Stomach (tissue), 9 donors: ENCODE data around the gene RHBDF1. TPM values are rescaled to one million over a fixed set of nuclear protein-coding genes. Genes with fewer than 3 reads are reported as not detected.
A peak's percentile ranks its signal among the peaks of the same experiment; 100 is the strongest.

Experiments
- DNase-seq, 2 donors: peaks; one replicate each; pipeline versions ENCODE4 v3.0.0 to v3.0.0-alpha.2; 2013 to 2019
- H3K27ac ChIP-seq, 5 donors: fragments of 200-600 bp in 4 of 5; sonication (generic) in 4 of 5; one replicate each; pipeline ENCODE4 v1.5.1; 2013 to 2019; ENCODE audit warnings: mild to moderate bottlenecking in 1 of 5, moderate library complexity in 1 of 5
- H3K27me3 ChIP-seq, 3 donors: fragments of 200-600 bp; sonication (generic); one replicate each; pipeline ENCODE4 v1.5.1; 2017 to 2019; ENCODE audit warnings: mixed run types in 1 of 3
- H3K36me3 ChIP-seq, 4 donors: fragments of 200-600 bp; sonication (generic); 1 replicate in 3 of 4; 2 replicates in 1 of 4; pipeline ENCODE4 v1.5.1; 2016 to 2019
- H3K4me1 ChIP-seq, 4 donors: fragments of 200-600 bp; sonication (generic); one replicate each; pipeline ENCODE4 v1.5.1; 2016 to 2019
- H3K4me3 ChIP-seq, 4 donors: fragments of 200-600 bp; sonication (generic) in 3 of 4; one replicate each; pipeline ENCODE4 v1.5.1; 2016 to 2019; ENCODE audit warnings: mild to moderate bottlenecking in 1 of 4
- H3K9me3 ChIP-seq, 4 donors: fragments of 200-600 bp; sonication (generic); one replicate each; pipeline ENCODE4 v1.5.1; 2016 to 2019
- EP300 ChIP-seq: sonication (generic); formaldehyde crosslinking; IDR thresholded peaks from one replicate; pipeline ENCODE4 v1.6.1; 2017; ENCODE audit warnings: antibody characterized with exemption
- POLR2A ChIP-seq, 4 donors: fragments of 450-650 bp; IDR thresholded peaks; one replicate each; pipeline ENCODE4 v1.6.1; 2016; ENCODE audit warnings: antibody characterized with exemption in 4 of 4, control low read depth in 2 of 4, mild to moderate bottlenecking in 1 of 4, moderate library complexity in 1 of 4
- POLR2AphosphoS5 ChIP-seq, 3 donors: sonication (generic); formaldehyde crosslinking; IDR thresholded peaks; one replicate each; pipeline ENCODE4 v1.6.1; 2016; ENCODE audit warnings: antibody characterized with exemption in 3 of 3
- WGBS, 5 donors: extraction: QIAGEN DNeasy Blood & Tissue Kit in 3 of 5; methylation state at CpG; one replicate each; pipeline versions ENCODE4 v1.1.5 to v1.1.7; 2013 to 2018; 5-methylcytosine and 5-hydroxymethylcytosine counted together
- intact Hi-C: fragments of 100-400 bp; cut with DNase I; formaldehyde crosslinking; loops from one replicate; pipeline ENCODE4 v1.15.1; 2023; ENCODE audit warnings: low total_unique reads
- polyA plus RNA-seq, 3 donors: library from polyadenylated mRNA; stranded (reverse); fragments of 200-250 nt; gene quantifications; one replicate each; pipeline ENCODE4 v1.2.3, GENCODE V29; 2013
- total RNA-seq, 5 donors: library from RNA; depleted of rRNA; stranded (reverse); fragments of >200 nt; gene quantifications; one replicate each; pipeline versions ENCODE4 v1.1.0 to v1.2.3, GENCODE V29; 2014 to 2016
- TF ChIP-seq, protein P1 (sequence below), 7 experiments: fragments of 450-650 bp in 4 of 7; fragments of 200-600 bp in 3 of 7; sonication (generic) in 3 of 7; IDR thresholded peaks; one replicate each; pipeline ENCODE4 v1.5.1; 2016 to 2019; ENCODE audit warnings: antibody characterized with exemption in 7 of 7, control low read depth in 2 of 7, mild to moderate bottlenecking in 1 of 7
- donor health status: healthy with polysubstance abuse.
- donor health status: Bipolar disorder and iron deficiency.
- donor health status: healthy.

The RHBDF1 gene
- total and polyA plus RNA-seq, 8 donors: 10.2 to 185 (median 28.9) TPM

DNA sequence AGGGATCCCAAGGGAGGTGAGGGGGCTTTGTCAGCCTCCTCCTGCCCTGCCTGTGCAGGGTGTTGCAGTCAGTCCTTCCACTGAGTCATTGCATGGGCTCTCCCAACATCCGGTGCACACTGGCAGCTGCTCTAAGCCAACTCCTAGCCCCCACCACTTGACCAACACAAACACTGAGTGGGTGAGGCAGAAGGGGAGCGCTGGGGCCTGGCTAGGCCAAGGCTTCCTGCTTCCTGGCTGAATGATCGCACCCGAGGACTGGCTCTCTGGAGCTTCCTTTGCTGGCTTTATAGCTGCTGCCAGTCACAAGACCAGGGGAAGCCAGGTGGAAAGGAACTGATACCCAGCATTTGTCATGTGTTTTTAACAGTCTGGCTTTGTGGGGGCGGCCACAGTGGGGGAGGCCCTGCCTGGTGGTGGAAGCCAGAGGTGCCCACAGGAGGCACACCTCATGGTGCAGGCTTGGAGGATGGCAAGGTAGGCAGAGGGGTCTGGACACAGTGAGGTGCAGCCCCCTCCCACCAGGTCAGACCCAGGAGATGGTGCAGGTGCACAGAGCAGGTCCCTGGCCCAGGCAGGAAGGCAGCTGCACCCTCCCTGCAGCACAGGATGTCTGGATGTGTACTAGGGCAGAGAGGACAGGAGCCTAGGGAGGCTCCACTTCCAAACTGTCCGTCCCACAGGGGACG is 12.4 kb upstream of the RHBDF1 start:
- WGBS, 5 donors: 4 to 39% (median 28%) methylated on average over 5 to 7 of the region's 7 CpGs
- Histone ChIP-seq H3K27me3 (no peaks in the 10 kb centered on the region), H3K4me1 (peaks cover 25 to 45% (median 27%) of the 10 kb centered on the region in 4 donors), H3K9me3 (no peaks in the 10 kb centered on the region), H3K36me3 (peaks cover 40 to 82% (median 77%) of the 10 kb centered on the region in 4 donors), H3K4me3 (no peak overlapping the region), H3K27ac (peak overlapping the region; percentile 17 to 77 (median 64))
- DNase-seq: peak; percentile 53 to 81
- intact Hi-C loops: no loop called here
- TF ChIP-seq POLR2A (IDR thresholded peaks at IDR 0.05) (no peak), POLR2AphosphoS5 (IDR thresholded peaks at IDR 0.05) (peak; percentile 29 to 79 (median 35)), EP300 (no peak)
- TF ChIP-seq, protein P1, sequence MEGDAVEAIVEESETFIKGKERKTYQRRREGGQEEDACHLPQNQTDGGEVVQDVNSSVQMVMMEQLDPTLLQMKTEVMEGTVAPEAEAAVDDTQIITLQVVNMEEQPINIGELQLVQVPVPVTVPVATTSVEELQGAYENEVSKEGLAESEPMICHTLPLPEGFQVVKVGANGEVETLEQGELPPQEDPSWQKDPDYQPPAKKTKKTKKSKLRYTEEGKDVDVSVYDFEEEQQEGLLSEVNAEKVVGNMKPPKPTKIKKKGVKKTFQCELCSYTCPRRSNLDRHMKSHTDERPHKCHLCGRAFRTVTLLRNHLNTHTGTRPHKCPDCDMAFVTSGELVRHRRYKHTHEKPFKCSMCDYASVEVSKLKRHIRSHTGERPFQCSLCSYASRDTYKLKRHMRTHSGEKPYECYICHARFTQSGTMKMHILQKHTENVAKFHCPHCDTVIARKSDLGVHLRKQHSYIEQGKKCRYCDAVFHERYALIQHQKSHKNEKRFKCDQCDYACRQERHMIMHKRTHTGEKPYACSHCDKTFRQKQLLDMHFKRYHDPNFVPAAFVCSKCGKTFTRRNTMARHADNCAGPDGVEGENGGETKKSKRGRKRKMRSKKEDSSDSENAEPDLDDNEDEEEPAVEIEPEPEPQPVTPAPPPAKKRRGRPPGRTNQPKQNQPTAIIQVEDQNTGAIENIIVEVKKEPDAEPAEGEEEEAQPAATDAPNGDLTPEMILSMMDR (IDR thresholded peaks at IDR 0.05): no peak

DNA sequence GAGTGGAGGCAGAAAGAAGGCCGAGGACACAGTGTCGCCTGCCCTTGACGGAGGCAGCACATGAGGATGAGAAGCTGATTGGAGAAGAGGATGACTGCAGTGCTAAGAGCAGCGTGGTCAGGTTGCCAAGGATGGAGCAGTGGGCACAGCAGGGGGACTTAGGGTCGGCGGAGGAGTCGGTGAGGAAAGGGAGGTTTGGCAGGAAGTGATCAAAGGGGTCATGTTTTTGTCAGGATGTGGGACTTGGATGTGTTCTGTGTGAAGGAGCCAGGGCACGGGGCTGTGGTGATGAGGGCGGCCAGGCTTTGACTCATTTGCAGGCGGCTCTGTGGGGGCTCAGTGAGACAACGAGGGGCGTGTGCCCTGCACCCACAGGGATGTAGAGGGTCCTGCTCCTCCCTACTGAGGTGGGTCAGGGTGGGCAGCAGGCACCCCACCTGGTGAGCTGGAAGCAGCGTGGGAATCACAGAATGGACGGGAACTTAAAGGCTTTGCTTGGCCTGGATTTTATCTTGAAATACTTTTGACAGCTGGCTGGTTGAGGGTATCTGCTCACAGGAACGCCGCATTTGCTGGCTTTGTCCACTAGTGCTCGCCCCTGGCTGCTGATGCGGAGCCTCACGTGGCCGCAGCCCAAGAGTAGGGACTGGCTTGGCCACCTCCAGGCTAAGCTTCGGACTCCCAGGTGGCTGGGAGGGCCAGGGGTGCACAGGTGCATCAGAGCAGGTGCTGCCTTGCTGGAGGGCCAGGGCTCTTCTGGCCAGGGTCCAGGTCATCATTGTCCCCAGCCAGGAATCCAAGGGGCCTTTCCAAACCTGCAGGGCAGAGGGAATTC is 11.6 kb upstream of the RHBDF1 start:
- no peaks in the 10 kb centered on the region for H3K9me3 ChIP-seq
- H3K27me3 ChIP-seq: no peaks in the 10 kb centered on the region
- TF ChIP-seq POLR2A (IDR thresholded peaks at IDR 0.05) (no peak), POLR2AphosphoS5 (IDR thresholded peaks at IDR 0.05) (no peak), EP300 (no peak)
- TF ChIP-seq, protein P1 (IDR thresholded peaks at IDR 0.05): no peak
- 49 to 63% (median 59%) methylated on average over 14 to 21 of the region's 21 CpGs for WGBS, 5 donors
- no peak overlapping the region for H3K4me3 ChIP-seq
- intact Hi-C loops: no loop called here
- H3K36me3 ChIP-seq: peaks cover 32 to 82% (median 74%) of the 10 kb centered on the region in 4 donors
- no peak for DNase-seq
- H3K4me1 ChIP-seq: peaks cover 26 to 53% (median 35%) of the 10 kb centered on the region in 4 donors
- peak overlapping the region; percentile 4 to 77 (median 64) for H3K27ac ChIP-seq

DNA sequence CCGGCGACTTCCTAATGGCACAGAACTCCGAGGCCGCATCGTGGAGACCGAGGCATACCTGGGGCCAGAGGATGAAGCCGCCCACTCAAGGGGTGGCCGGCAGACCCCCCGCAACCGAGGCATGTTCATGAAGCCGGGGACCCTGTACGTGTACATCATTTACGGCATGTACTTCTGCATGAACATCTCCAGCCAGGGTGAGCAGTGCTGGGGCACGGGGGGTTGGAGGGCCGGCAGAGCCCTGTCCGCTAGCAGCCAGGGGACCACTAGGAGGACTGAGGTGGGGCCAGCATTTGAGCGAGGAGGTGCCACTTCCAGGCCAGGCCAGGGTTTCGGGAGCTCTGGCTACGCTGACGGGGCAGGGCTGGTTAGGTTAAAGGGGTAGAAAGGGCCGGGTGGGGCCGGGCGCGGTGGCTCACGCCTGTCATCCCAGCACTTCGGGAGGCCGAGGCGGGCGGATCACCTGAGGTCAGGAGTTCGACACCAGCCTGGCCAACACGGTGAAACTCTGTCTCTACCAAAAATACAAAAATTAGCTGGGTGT is 10.7 kb upstream of the RHBDF1 start:
- TF ChIP-seq POLR2A (IDR thresholded peaks at IDR 0.05) (no peak), POLR2AphosphoS5 (IDR thresholded peaks at IDR 0.05) (no peak), EP300 (no peak)
- TF ChIP-seq, protein P1 (IDR thresholded peaks at IDR 0.05): no peak
- no peaks in the 10 kb centered on the region for H3K9me3 ChIP-seq
- no peak overlapping the region for H3K4me3 ChIP-seq
- H3K27ac ChIP-seq: peak overlapping the region in 1 of 5 donors; percentile 77
- DNase-seq: no peak
- H3K4me1 ChIP-seq: peaks cover 32 to 59% (median 42%) of the 10 kb centered on the region in 4 donors
- H3K36me3 ChIP-seq: peaks cover 25 to 73% (median 65%) of the 10 kb centered on the region in 4 donors
- H3K27me3 ChIP-seq: no peaks in the 10 kb centered on the region
- intact Hi-C loops: no loop called here
- WGBS, 5 donors: 89 to 94% (median 91%) methylated on average over 30 to 31 of the region's 31 CpGs
